ENCODE data around the gene IRAK3.
"Not testable (repeated sequence)": the region's sequence is repeated elsewhere in the genome, so short reads cannot be mapped to it uniquely, and the experiment has no call there.

IRAK3 gene

DNA sequence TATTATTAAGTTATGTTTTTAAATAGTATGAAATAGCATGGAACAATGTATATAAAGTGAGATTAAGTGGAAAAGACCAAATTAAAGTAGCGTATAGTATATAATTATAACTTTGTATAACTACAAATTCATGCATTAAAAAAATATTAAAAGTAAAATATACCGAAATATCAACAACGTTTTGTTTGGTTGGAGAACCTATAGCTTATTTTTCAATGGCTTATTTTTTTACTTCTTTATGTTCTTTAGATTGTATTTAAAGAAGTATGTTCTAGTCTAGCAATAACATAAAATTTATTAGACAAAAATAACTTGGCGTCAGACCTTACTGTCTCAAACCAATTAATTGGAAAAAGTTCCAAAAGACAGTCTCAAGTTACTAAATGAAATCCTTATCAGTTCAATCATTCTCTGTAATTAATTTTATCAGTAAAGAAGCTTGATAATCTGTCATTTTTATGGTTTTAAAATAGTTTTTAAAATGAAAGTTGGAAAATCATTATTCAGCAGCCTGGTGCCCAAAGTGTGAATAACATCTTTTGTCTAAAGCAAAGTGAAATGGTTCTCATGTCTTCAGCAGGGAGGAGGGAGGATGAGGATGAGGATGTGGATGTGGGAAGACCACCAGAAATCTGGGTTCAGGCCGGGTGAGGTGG is 46.7 kb downstream of the IRAK3 start:
- Histone ChIP-seq H3K4me1 (ENCODE audit: low read depth, poor library complexity, severe bottlenecking) (peaks cover 58% of the 10 kb centered on the region), H3K79me2 (ENCODE audit: insufficient read depth, low read depth) (no peaks in the 10 kb centered on the region), H3K36me3 (ENCODE audit: insufficient read depth) (no peaks in the 10 kb centered on the region), H3K4me3 (IDR thresholded peaks at IDR 0.05; ENCODE audit: insufficient read depth, low read depth, low read length) (no peak overlapping the region), H3K4me2 (peak overlapping the region; percentile 67), H3K27ac (peak overlapping the region; percentile 61), H2AFZ (ENCODE audit: low read depth) (peak overlapping the region; percentile 48), H3K27me3 (ENCODE audit: insufficient read depth, low read depth) (no peaks in the 10 kb centered on the region), H3K9ac (peak overlapping the region; percentile 67), H4K20me1 (ENCODE audit: insufficient read depth) (no peaks in the 10 kb centered on the region)
- TF ChIP-seq CTCF (conservative IDR thresholded peaks at IDR 0.05; ENCODE audit: low read depth, low read length) = peak; percentile 69

DNA sequence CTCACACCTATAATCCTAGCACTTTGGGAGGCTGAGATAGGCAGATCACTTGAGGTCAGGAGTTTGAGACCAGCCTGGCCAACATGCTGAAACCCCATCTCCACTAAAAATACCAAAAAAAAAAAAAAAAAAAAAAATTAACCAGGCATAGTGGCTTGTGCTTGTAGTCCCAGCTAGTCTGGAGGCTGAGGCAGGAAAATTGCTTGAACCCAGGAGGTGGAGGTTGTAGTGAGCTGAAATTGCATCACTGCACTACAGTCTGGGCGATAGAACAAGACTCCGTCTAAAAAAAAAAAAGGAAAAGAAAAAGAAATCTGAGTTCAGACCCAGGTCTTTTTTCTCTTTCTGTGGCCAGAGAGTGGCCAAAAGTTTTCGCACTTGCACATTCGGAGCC is 47.3 kb downstream of the IRAK3 start:
- H4K20me1 ChIP-seq (ENCODE audit: insufficient read depth); H3K79me2 ChIP-seq (ENCODE audit: insufficient read depth, low read depth); H3K27ac ChIP-seq; H3K36me3 ChIP-seq (ENCODE audit: insufficient read depth); H3K4me3 ChIP-seq (IDR thresholded peaks at IDR 0.05; ENCODE audit: insufficient read depth, low read depth, low read length); H3K9ac ChIP-seq; H3K27me3 ChIP-seq (ENCODE audit: insufficient read depth, low read depth): not testable (repeated sequence)
- Histone ChIP-seq H3K4me2 (peak overlapping the region; percentile 67), H3K4me1 (ENCODE audit: low read depth, poor library complexity, severe bottlenecking) (peaks cover 55% of the 10 kb centered on the region), H2AFZ (ENCODE audit: low read depth) (peak overlapping the region; percentile 48; the same call in 1 of the 2 replicates)

DNA sequence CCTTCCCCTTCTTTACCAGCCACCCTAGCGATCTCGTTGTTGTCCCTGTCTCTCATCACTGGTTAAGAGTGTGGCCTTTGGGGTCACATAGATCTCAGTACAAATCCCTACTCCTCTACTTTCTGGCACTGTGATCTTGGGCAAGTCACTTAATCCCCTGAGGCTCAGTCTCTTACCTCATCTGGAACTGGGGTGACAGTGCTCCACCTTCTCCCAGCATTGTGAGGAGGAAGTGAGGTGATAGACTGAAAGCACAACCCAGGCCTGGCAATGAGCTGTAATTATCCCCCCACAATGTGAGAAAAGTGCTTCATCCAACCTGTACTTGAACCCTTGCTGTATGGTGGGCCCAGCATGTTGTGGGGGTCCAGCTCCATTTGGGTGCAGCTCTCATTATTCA is 48.0 kb downstream of the IRAK3 start:
- H3K27ac ChIP-seq = no peak overlapping the region
- no peak overlapping the region; the same call in 1 of the 2 replicates for H2AFZ ChIP-seq (ENCODE audit: low read depth)
- H3K79me2 ChIP-seq (ENCODE audit: insufficient read depth, low read depth) = no peaks in the 10 kb centered on the region
- H3K4me3 ChIP-seq (IDR thresholded peaks at IDR 0.05; ENCODE audit: insufficient read depth, low read depth, low read length) = no peak overlapping the region
- no peak overlapping the region for H3K9ac ChIP-seq
- no peak for TF ChIP-seq CTCF (conservative IDR thresholded peaks at IDR 0.05; ENCODE audit: low read depth, low read length)
- H3K27me3 ChIP-seq (ENCODE audit: insufficient read depth, low read depth) = no peaks in the 10 kb centered on the region
- H3K4me2 ChIP-seq = no peak overlapping the region
- no peaks in the 10 kb centered on the region for H3K36me3 ChIP-seq (ENCODE audit: insufficient read depth)
- peaks cover 55% of the 10 kb centered on the region for H3K4me1 ChIP-seq (ENCODE audit: low read depth, poor library complexity, severe bottlenecking)
- no peaks in the 10 kb centered on the region for H4K20me1 ChIP-seq (ENCODE audit: insufficient read depth)

- Histone ChIP-seq H3K27ac (no peak overlapping the region), H2AFZ (ENCODE audit: low read depth) (no peak overlapping the region), H3K36me3 (ENCODE audit: insufficient read depth) (no peaks in the 10 kb centered on the region), H4K20me1 (ENCODE audit: insufficient read depth) (no peaks in the 10 kb centered on the region), H3K79me2 (ENCODE audit: insufficient read depth, low read depth) (no peaks in the 10 kb centered on the region), H3K4me2 (no peak overlapping the region), H3K9ac (no peak overlapping the region), H3K27me3 (ENCODE audit: insufficient read depth, low read depth) (no peaks in the 10 kb centered on the region), H3K4me3 (IDR thresholded peaks at IDR 0.05; ENCODE audit: insufficient read depth, low read depth, low read length) (no peak overlapping the region), H3K4me1 (ENCODE audit: low read depth, poor library complexity, severe bottlenecking) (peaks cover 55% of the 10 kb centered on the region)
- TF ChIP-seq CTCF (conservative IDR thresholded peaks at IDR 0.05; ENCODE audit: low read depth, low read length) = no peak
Measured at GRCh38 chr12:66237505-66238175, 48.6 kb downstream of the IRAK3 start.

GRCh38 chr12:66239295-66239694 is 50.3 kb downstream of the IRAK3 start:
- Histone ChIP-seq H3K4me1 (ENCODE audit: low read depth, poor library complexity, severe bottlenecking) (peaks cover 38% of the 10 kb centered on the region), H3K4me3 (IDR thresholded peaks at IDR 0.05; ENCODE audit: insufficient read depth, low read depth, low read length) (no peak overlapping the region), H3K27ac (no peak overlapping the region), H3K4me2 (no peak overlapping the region), H4K20me1 (ENCODE audit: insufficient read depth) (no peaks in the 10 kb centered on the region), H3K36me3 (ENCODE audit: insufficient read depth) (no peaks in the 10 kb centered on the region), H3K79me2 (ENCODE audit: insufficient read depth, low read depth) (no peaks in the 10 kb centered on the region), H3K9ac (no peak overlapping the region), H3K27me3 (ENCODE audit: insufficient read depth, low read depth) (no peaks in the 10 kb centered on the region), H2AFZ (ENCODE audit: low read depth) (no peak overlapping the region)
- no peak for TF ChIP-seq CTCF (conservative IDR thresholded peaks at IDR 0.05; ENCODE audit: low read depth, low read length)

All from KMS-11 (cell line).